SK-N-DZ (cell line): Measurements from ENCODE around the gene HLX. TPM values are rescaled to one million over a fixed set of nuclear protein-coding genes. Genes with fewer than 3 reads are reported as not detected.

Source experiments
- DNase-seq: peaks from one replicate; pipeline ENCODE4 v3.0.0-alpha.2; 2015; ENCODE audit warnings: low spot score
- polyA plus RNA-seq, 2 experiments: library from polyadenylated mRNA; depleted of rRNA; stranded (reverse); fragments of >200 nt; gene quantifications; 2 replicates each; pipeline ENCODE4 v1.2.3, GENCODE V29; 2014

HLX gene
- polyA plus RNA-seq (2014; cell fraction: cytosol; rRNA removed) = 6.4 and 6.9 TPM in 2 replicates
- polyA plus RNA-seq (2014; cell fraction: nucleus; rRNA removed) = 5.3 and 8.8 TPM in 2 replicates

GRCh38 chr1:220879076-220879508 lies at the start of gene HLX:
HLX (plus strand) TSS chr1:220879443; CDS start chr1:220879858, 415 bp downstream.
- peak; percentile 85 for DNase-seq

GRCh38 chr1:220833436-220833835 lies 45.8 kb upstream of the HLX start:
- no peak for DNase-seq

- DNase-seq = no peak
These were observed 44.9 kb upstream of the HLX start for GRCh38 chr1:220834155-220834870.

- no peak for DNase-seq
These were observed 40.7 kb upstream of the HLX start for GRCh38 chr1:220838578-220838977.

- no peak for DNase-seq
These were observed 39.8 kb upstream of the HLX start for GRCh38 chr1:220839474-220839873.

- peak; percentile 3 for DNase-seq
These were observed 38.0 kb upstream of the HLX start for GRCh38 chr1:220841293-220841692.

GRCh38 chr1:220843481-220844011 lies 35.7 kb upstream of the HLX start:
- DNase-seq = no peak

- DNase-seq = no peak
These were observed 26.8 kb upstream of the HLX start for GRCh38 chr1:220852408-220852807.

GRCh38 chr1:220872296-220872695 lies 6.9 kb upstream of the HLX start:
- DNase-seq = no peak

- DNase-seq = no peak
These were observed 6.2 kb upstream of the HLX start for GRCh38 chr1:220873087-220873486.

GRCh38 chr1:220873868-220874655 lies 5.2 kb upstream of the HLX start:
- peak; percentile 44 for DNase-seq

- no peak for DNase-seq
These were observed 4.0 kb upstream of the HLX start for GRCh38 chr1:220875260-220875659.

- no peak for DNase-seq
These were observed 2.5 kb upstream of the HLX start for GRCh38 chr1:220876511-220877376.

GRCh38 chr1:220877377-220878095 lies 1.7 kb upstream of the HLX start:
- no peak for DNase-seq

- DNase-seq = no peak
These were observed 810 bp upstream of the HLX start for GRCh38 chr1:220878191-220879075.

GRCh38 chr1:220879509-220880361 lies 492 bp downstream of the HLX start:
- peak; percentile 52 for DNase-seq

GRCh38 chr1:220880362-220880670 lies 1.1 kb downstream of the HLX start:
- DNase-seq = no peak

GRCh38 chr1:220880726-220881506 lies 1.7 kb downstream of the HLX start:
- no peak for DNase-seq
